ENCODE data around the gene CMSS1.

Gene CMSS1

GRCh38 chr3:100120693-100121092 lies 303.0 kb downstream of the CMSS1 start:
- H3K27me3 ChIP-seq = no peaks in the 10 kb centered on the region
- TF ChIP-seq CTCF (IDR thresholded peaks at IDR 0.05; ENCODE audit: low read depth, low read length) = no peak
- H3K9me3 ChIP-seq = no peaks in the 10 kb centered on the region
- H3K36me3 ChIP-seq = no peaks in the 10 kb centered on the region
- no peak overlapping the region for H3K4me3 ChIP-seq (ENCODE audit: low read depth, low read length)
- DNase-seq = no peak
- peaks cover 12% of the 10 kb centered on the region for H3K4me1 ChIP-seq

GRCh38 chr3:100122321-100122720 lies 304.7 kb downstream of the CMSS1 start:
- Histone ChIP-seq H3K9me3 (no peaks in the 10 kb centered on the region), H3K4me3 (ENCODE audit: low read depth, low read length) (no peak overlapping the region), H3K27me3 (no peaks in the 10 kb centered on the region), H3K36me3 (no peaks in the 10 kb centered on the region), H3K4me1 (peaks cover 16% of the 10 kb centered on the region)
- TF ChIP-seq CTCF (IDR thresholded peaks at IDR 0.05; ENCODE audit: low read depth, low read length) = no peak
- no peak for DNase-seq

GRCh38 chr3:100123112-100123511 lies 305.4 kb downstream of the CMSS1 start:
- no peak for TF ChIP-seq CTCF (IDR thresholded peaks at IDR 0.05; ENCODE audit: low read depth, low read length)
- Histone ChIP-seq H3K4me1 (peaks cover 24% of the 10 kb centered on the region), H3K27me3 (no peaks in the 10 kb centered on the region), H3K4me3 (ENCODE audit: low read depth, low read length) (no peak overlapping the region), H3K36me3 (no peaks in the 10 kb centered on the region), H3K9me3 (no peaks in the 10 kb centered on the region)
- no peak for DNase-seq

- Histone ChIP-seq H3K4me1 (peaks cover 25% of the 10 kb centered on the region), H3K9me3 (no peaks in the 10 kb centered on the region), H3K4me3 (ENCODE audit: low read depth, low read length) (no peak overlapping the region), H3K27me3 (no peaks in the 10 kb centered on the region), H3K36me3 (no peaks in the 10 kb centered on the region)
- no peak for TF ChIP-seq CTCF (IDR thresholded peaks at IDR 0.05; ENCODE audit: low read depth, low read length)
- DNase-seq = no peak
These were observed 306.6 kb downstream of the CMSS1 start for GRCh38 chr3:100124201-100124761.

- Histone ChIP-seq H3K4me3 (ENCODE audit: low read depth, low read length) (no peak overlapping the region), H3K36me3 (no peaks in the 10 kb centered on the region), H3K9me3 (no peaks in the 10 kb centered on the region), H3K4me1 (peaks cover 25% of the 10 kb centered on the region), H3K27me3 (no peaks in the 10 kb centered on the region)
- TF ChIP-seq CTCF (IDR thresholded peaks at IDR 0.05; ENCODE audit: low read depth, low read length) = no peak
- DNase-seq = no peak
These were observed 307.7 kb downstream of the CMSS1 start for GRCh38 chr3:100125161-100125938.

- no peaks in the 10 kb centered on the region for H3K36me3 ChIP-seq
- DNase-seq = peak; percentile 63
- peaks cover 25% of the 10 kb centered on the region for H3K4me1 ChIP-seq
- H3K4me3 ChIP-seq (ENCODE audit: low read depth, low read length) = no peak overlapping the region
- H3K9me3 ChIP-seq = no peaks in the 10 kb centered on the region
- TF ChIP-seq CTCF (IDR thresholded peaks at IDR 0.05; ENCODE audit: low read depth, low read length) = no peak
- no peaks in the 10 kb centered on the region for H3K27me3 ChIP-seq
These were observed 310.1 kb downstream of the CMSS1 start for GRCh38 chr3:100127792-100128191.
